ENCODE data around the gene FOXJ1.

Gene FOXJ1

GRCh38 chr17:76123749-76124581 is 17.1 kb downstream of the FOXJ1 start:
- no peak for DNase-seq (ENCODE audit: low read depth in 2 of 2)

- DNase-seq (ENCODE audit: low read depth in 2 of 2) = no peak
Observed at GRCh38 chr17:76123191-76123499, 17.9 kb downstream of the FOXJ1 start.

GRCh38 chr17:76122431-76123190 is 18.4 kb downstream of the FOXJ1 start:
- no peak for DNase-seq (ENCODE audit: low read depth in 2 of 2)

GRCh38 chr17:76121932-76122430 is 19.1 kb downstream of the FOXJ1 start:
- DNase-seq (ENCODE audit: low read depth in 2 of 2) = peak in 1 of 2 donors; percentile 34

GRCh38 chr17:76120658-76121008 is 20.4 kb downstream of the FOXJ1 start:
- no peak for DNase-seq (ENCODE audit: low read depth in 2 of 2)

- DNase-seq (ENCODE audit: low read depth in 2 of 2) = no peak
Observed at GRCh38 chr17:76119409-76120371, 21.4 kb downstream of the FOXJ1 start.

- no peak for DNase-seq (ENCODE audit: low read depth in 2 of 2)
Observed at GRCh38 chr17:76115138-76115754, 25.8 kb downstream of the FOXJ1 start.

GRCh38 chr17:76111956-76112355 is 29.1 kb downstream of the FOXJ1 start:
- no peak for DNase-seq (ENCODE audit: low read depth in 2 of 2)

- no peak for DNase-seq (ENCODE audit: low read depth in 2 of 2)
Observed at GRCh38 chr17:76107509-76107908, 33.5 kb downstream of the FOXJ1 start.

GRCh38 chr17:76106703-76107102 is 34.3 kb downstream of the FOXJ1 start:
- no peak for DNase-seq (ENCODE audit: low read depth in 2 of 2)

GRCh38 chr17:76104896-76105231 is 36.2 kb downstream of the FOXJ1 start:
- DNase-seq (ENCODE audit: low read depth in 2 of 2) = no peak

GRCh38 chr17:76104140-76104895 is 36.7 kb downstream of the FOXJ1 start:
- DNase-seq (ENCODE audit: low read depth in 2 of 2) = no peak

- DNase-seq (ENCODE audit: low read depth in 2 of 2) = peak; percentile 90
Observed at GRCh38 chr17:76103274-76104139, 37.5 kb downstream of the FOXJ1 start, which contains the start of gene EXOC7. EXOC7 (minus strand) TSS chr17:76103787; CDS start chr17:76103692, 95 bp downstream.

- DNase-seq (ENCODE audit: low read depth in 2 of 2) = no peak
Observed at GRCh38 chr17:76102944-76103273, 38.1 kb downstream of the FOXJ1 start.

- DNase-seq (ENCODE audit: low read depth in 2 of 2) = no peak
Observed at GRCh38 chr17:76097716-76098295, 43.2 kb downstream of the FOXJ1 start.

GRCh38 chr17:76095943-76096342 is 45.1 kb downstream of the FOXJ1 start:
- DNase-seq (ENCODE audit: low read depth in 2 of 2) = no peak

- DNase-seq (ENCODE audit: low read depth in 2 of 2) = no peak
Observed at GRCh38 chr17:76094046-76094445, 47.0 kb downstream of the FOXJ1 start.

- DNase-seq (ENCODE audit: low read depth in 2 of 2) = no peak
Observed at GRCh38 chr17:76092526-76093413, 48.3 kb downstream of the FOXJ1 start.

Data from stimulated activated CD4-positive, alpha-beta T cell treated with anti-CD3 and anti-CD28 coated beads, Interleukin-1b, Interleukin-23, amount 100 ng/mL, for 4 hours (primary cell).